Glomerular visceral epithelial cell (primary cell): ENCODE measurements around the gene SMIM44.

Experiments
- DNase-seq: peaks from one replicate; pipeline ENCODE4 v3.0.0-alpha.2; 2016; ENCODE audit errors: extremely low spot score

The SMIM44 gene

DNA sequence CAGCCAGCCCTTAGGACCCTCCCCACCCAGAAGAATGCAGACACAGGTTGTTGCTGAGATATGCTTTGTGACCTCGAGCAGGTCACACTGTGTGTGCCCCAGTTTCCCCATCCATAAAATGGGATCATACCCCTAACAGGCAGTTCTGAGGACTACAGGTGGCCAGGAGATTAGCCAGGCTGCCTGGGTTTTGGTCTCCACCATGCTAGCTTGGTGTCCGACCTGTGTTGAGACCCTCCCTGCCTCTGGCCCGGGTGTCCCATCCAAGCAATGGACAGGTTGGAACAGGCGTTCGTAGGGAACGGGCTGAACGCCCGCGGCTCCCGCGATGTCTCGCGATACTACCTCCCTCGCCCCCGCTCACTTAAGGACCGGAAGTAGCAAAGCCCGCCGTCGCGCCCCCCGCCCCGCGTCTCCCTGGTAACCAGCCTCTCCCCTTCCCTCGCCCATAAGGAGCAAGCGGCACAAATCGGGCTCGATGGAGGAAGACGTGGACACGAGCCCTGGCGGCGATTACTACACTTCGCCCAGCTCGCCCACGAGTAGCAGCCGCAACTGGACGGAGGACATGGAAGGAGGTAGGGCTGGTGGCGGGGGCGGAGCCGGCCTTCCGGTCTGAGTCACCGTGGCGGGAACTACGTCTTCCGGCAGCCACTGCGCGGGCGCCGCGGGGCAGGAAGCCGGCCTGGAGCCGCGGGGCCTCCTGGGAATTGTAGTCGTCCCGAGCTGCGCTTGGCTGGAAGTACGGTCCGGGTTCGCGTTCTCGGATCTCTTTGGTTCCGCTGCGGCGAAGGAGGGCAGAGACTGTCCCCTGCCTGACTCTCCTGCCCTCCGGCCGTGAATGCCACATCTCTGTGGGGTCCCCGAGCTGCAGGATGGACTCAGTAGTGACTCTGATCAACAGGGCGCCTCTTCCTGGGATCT, 48.3 kb downstream of the SMIM44 start:
- DNase-seq: peak; percentile 94

DNA sequence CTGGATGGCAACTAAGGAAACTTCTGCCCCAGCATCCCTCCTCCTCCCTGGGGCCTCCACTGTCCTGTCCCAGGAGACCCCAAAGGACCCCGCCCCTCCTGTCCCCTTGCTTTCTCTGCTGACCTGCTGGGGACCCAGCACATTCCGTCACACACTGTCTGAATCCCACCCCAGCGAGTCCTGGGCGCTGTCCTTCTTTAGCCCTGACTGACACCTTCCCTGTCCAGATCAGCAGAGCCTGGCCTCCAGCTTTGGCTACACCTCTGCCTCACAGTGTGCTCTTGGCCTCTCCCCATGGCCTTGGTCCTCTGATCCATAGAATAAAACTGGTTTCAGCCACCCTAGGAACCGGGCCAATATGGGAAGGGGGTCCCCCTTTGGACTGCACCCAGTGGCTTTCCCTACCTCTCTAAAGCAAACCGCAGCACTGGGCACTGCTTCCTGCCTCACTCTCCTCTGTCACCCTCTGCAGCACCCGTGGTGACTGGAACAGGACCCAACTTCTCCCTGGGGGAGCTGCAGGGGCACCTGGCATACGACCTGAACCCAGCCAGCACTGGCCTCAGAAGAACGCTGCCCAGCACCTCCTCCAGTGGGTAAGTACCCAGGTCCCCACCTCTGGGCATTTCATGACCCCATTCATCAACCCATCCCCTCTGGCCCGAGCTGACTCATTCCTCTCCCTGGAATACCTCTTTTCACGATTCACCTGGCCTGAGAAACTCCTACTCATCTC, 49.3 kb downstream of the SMIM44 start:
- DNase-seq: no peak

DNA sequence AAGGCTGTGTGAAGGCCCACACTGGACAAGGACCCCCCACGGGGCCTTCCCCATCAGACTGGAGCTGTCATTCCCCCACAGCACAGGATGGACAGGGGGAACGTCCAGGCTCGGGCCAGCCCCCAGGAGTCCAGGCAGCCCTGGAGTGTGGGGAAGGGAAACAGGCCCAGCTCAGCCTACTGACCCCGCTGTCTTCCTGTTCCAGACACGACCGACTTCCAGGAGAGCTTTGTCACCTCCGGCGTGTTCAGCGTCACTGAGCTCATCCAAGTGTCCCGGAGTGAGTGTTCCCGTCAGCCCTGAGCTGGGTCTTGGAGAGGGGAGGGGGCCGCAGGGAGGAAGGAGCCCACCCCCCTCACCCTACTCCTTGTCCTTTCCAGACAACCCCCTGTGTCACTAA, 49.9 kb downstream of the SMIM44 start:
- DNase-seq: no peak
